ENCODE results near the gene LSM6. TPM values are rescaled to one million over a fixed set of nuclear protein-coding genes. Genes with fewer than 3 reads are reported as not detected.

The LSM6 gene
- total RNA-seq, 1 experiment from 2014 or later = 78.3 TPM

DNA sequence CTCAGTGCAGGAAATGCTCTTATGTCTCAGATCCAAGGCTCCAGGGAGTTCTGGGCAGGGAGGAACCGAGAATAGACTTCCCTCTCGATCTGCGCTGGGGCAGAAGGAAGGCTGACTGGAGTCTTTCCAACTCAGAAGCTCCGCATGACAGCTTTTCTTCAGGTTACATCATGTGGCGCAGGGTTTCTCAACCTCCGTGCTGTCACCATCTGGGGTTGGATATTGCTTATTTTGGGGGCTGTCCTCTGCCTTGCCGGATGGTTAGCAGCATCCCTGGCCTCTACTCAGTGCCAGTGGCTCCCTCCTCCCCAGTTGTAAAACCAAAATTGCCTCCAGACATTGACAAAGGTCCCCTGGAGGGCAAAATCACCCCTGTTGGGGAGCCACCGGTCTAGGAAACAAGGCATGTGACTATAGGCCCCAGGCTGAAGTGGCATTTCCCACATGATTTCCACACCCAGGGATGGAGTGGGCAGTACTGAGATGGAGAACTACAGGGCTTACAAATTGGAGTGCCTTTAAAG, 60.2 kb downstream of the LSM6 start:
- H3T11ph ChIP-seq (ENCODE audit: low read length) = no peak overlapping the region
- Mint-ChIP-seq H3K27ac (peak overlapping the region in 1 of 3 experiments; percentile 52; a peak in 1 of 7 replicates), H3K9me3 (no peaks in the 10 kb centered on the region), H3K36me3 (ENCODE audit: insufficient read depth in 1 of 3, low read depth in 3 of 3) (no peaks in the 10 kb centered on the region; a peak in 1 of 7 replicates), H3K27me3 (ENCODE audit: low read depth) (no peaks in the 10 kb centered on the region), H3K4me3 (no peak overlapping the region), H3K4me1 (peaks cover 5 to 6% of the 10 kb centered on the region in 2 experiments)
- no peak overlapping the region for H4K5ac ChIP-seq (ENCODE audit: insufficient read length, low read depth, low read length)
- H3K27ac ChIP-seq (ENCODE audit: insufficient read length, low read depth, low read length) = no peak overlapping the region
- H2BK15ac ChIP-seq (ENCODE audit: low read depth, low read length) = no peak overlapping the region
- WGBS (ENCODE audit: extremely low coverage, insufficient read length, low lambda C conversion rate) = no CpG with 5 or more reads among the region's 8 CpGs
- H2BK12ac ChIP-seq (ENCODE audit: insufficient read length, low read depth, low read length) = no peak overlapping the region
- no peak overlapping the region for H3K14ac ChIP-seq (ENCODE audit: insufficient read depth, low read length)
- no peak overlapping the region for H3K18ac ChIP-seq (ENCODE audit: insufficient read length, low read depth, low read length)
- no peaks in the 10 kb centered on the region; the same call in 1 of the 2 replicates for H3K4me1 ChIP-seq (ENCODE audit: insufficient read depth, low read length)
- no peaks in the 10 kb centered on the region for H3K27me3 ChIP-seq (ENCODE audit: insufficient read depth, low read length)
- no peak for DNase-seq
- H4K8ac ChIP-seq (replicated peaks; ENCODE audit: insufficient read length, low read depth, low read length) = no peak overlapping the region
- no peaks in the 10 kb centered on the region for H4K20me1 ChIP-seq (ENCODE audit: control insufficient read depth, insufficient read depth, insufficient read length)
- no peak overlapping the region for H3K23ac ChIP-seq (ENCODE audit: insufficient read length, low read depth, low read length)
- no peak overlapping the region for H2BK20ac ChIP-seq (ENCODE audit: low read depth, low read length, poor library complexity, severe bottlenecking)
- H2BK5ac ChIP-seq (ENCODE audit: insufficient read length, low read length) = no peak overlapping the region
- H4K91ac ChIP-seq (ENCODE audit: insufficient read length, low read depth, low read length) = no peak overlapping the region
- H3K4ac ChIP-seq (ENCODE audit: low read depth, low read length) = no peak overlapping the region
- H3K4me2 ChIP-seq (ENCODE audit: insufficient read depth, insufficient read length, low read length) = no peak overlapping the region
- TF ChIP-seq, protein P1, sequence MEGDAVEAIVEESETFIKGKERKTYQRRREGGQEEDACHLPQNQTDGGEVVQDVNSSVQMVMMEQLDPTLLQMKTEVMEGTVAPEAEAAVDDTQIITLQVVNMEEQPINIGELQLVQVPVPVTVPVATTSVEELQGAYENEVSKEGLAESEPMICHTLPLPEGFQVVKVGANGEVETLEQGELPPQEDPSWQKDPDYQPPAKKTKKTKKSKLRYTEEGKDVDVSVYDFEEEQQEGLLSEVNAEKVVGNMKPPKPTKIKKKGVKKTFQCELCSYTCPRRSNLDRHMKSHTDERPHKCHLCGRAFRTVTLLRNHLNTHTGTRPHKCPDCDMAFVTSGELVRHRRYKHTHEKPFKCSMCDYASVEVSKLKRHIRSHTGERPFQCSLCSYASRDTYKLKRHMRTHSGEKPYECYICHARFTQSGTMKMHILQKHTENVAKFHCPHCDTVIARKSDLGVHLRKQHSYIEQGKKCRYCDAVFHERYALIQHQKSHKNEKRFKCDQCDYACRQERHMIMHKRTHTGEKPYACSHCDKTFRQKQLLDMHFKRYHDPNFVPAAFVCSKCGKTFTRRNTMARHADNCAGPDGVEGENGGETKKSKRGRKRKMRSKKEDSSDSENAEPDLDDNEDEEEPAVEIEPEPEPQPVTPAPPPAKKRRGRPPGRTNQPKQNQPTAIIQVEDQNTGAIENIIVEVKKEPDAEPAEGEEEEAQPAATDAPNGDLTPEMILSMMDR (conservative IDR thresholded peaks at IDR 0.05) = no peak
- H2BK120ac ChIP-seq (ENCODE audit: low read depth, low read length, poor library complexity, severe bottlenecking) = no peak overlapping the region
- H3K56ac ChIP-seq (ENCODE audit: insufficient read length, low read depth, low read length) = no peak overlapping the region
- H2AK5ac ChIP-seq (ENCODE audit: insufficient read length, low read length) = no peak overlapping the region
- H3K79me2 ChIP-seq (ENCODE audit: insufficient read depth, low read length) = no peaks in the 10 kb centered on the region
- no peak overlapping the region for H2AFZ ChIP-seq (ENCODE audit: low read length)
- H3K79me1 ChIP-seq (ENCODE audit: insufficient read depth, low read depth, low read length, poor library complexity, severe bottlenecking) = no peaks in the 10 kb centered on the region
- H3K23me2 ChIP-seq (ENCODE audit: insufficient read length, low read depth, low read length, poor library complexity, severe bottlenecking) = no peaks in the 10 kb centered on the region
- no peak overlapping the region for H3K9ac ChIP-seq (ENCODE audit: extremely low read depth, insufficient read length, low read length)
- no peaks in the 10 kb centered on the region for H3K9me3 ChIP-seq (ENCODE audit: control insufficient read depth, low read depth, low read length)
